Measurements from ENCODE around the gene KCNIP1. TPM values are rescaled to one million over a fixed set of nuclear protein-coding genes. Genes with fewer than 3 reads are reported as not detected.

The KCNIP1 gene
- total and polyA plus RNA-seq, 2 of the 13 experiments (the other 11 are each of a cell fraction or from before 2014, with no cell fraction given): not detected

DNA sequence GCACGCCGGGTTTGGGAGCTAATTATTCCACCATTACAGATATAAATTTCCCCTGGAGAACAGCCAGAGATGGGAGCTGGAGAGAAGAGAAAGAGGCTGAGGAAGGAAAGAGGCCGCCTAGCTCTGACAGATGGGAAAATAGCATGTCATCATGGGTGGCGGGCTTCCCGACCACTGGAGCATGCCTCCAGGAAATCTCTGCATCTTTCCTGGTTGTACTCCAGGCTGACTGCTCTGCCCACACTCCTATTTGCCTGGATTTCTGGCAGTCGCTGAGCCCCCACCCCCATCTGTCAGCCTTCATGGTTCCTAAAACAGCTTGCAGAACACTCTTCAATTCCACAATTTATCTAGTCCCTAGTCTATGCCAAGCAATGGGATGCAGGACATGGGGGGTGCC is 265.4 kb downstream of the KCNIP1 start (continued):
- TF ChIP-seq, protein P1, sequence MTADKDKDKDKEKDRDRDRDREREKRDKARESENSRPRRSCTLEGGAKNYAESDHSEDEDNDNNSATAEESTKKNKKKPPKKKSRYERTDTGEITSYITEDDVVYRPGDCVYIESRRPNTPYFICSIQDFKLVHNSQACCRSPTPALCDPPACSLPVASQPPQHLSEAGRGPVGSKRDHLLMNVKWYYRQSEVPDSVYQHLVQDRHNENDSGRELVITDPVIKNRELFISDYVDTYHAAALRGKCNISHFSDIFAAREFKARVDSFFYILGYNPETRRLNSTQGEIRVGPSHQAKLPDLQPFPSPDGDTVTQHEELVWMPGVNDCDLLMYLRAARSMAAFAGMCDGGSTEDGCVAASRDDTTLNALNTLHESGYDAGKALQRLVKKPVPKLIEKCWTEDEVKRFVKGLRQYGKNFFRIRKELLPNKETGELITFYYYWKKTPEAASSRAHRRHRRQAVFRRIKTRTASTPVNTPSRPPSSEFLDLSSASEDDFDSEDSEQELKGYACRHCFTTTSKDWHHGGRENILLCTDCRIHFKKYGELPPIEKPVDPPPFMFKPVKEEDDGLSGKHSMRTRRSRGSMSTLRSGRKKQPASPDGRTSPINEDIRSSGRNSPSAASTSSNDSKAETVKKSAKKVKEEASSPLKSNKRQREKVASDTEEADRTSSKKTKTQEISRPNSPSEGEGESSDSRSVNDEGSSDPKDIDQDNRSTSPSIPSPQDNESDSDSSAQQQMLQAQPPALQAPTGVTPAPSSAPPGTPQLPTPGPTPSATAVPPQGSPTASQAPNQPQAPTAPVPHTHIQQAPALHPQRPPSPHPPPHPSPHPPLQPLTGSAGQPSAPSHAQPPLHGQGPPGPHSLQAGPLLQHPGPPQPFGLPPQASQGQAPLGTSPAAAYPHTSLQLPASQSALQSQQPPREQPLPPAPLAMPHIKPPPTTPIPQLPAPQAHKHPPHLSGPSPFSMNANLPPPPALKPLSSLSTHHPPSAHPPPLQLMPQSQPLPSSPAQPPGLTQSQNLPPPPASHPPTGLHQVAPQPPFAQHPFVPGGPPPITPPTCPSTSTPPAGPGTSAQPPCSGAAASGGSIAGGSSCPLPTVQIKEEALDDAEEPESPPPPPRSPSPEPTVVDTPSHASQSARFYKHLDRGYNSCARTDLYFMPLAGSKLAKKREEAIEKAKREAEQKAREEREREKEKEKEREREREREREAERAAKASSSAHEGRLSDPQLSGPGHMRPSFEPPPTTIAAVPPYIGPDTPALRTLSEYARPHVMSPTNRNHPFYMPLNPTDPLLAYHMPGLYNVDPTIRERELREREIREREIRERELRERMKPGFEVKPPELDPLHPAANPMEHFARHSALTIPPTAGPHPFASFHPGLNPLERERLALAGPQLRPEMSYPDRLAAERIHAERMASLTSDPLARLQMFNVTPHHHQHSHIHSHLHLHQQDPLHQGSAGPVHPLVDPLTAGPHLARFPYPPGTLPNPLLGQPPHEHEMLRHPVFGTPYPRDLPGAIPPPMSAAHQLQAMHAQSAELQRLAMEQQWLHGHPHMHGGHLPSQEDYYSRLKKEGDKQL (CRISPR knock-in tag; IDR thresholded peaks at IDR 0.05; ENCODE audit: low read depth): no peak
- TF ChIP-seq ZNF576 (CRISPR knock-in tag; IDR thresholded peaks at IDR 0.05): no peak
- TF ChIP-seq SMAD1 (CRISPR knock-in tag; IDR thresholded peaks at IDR 0.05; ENCODE audit: borderline replicate concordance, low read depth): no peak
- TF ChIP-seq ZNF34 (CRISPR knock-in tag; IDR thresholded peaks at IDR 0.05; ENCODE audit: borderline replicate concordance): no peak
- no peak for TF ChIP-seq JUNB (CRISPR knock-in tag; IDR thresholded peaks at IDR 0.05; ENCODE audit: borderline replicate concordance)
- TF ChIP-seq TARDBP (CRISPR knock-in tag; IDR thresholded peaks at IDR 0.05): no peak
- no peak for TF ChIP-seq ONECUT2 (CRISPR knock-in tag; IDR thresholded peaks at IDR 0.05)

DNA sequence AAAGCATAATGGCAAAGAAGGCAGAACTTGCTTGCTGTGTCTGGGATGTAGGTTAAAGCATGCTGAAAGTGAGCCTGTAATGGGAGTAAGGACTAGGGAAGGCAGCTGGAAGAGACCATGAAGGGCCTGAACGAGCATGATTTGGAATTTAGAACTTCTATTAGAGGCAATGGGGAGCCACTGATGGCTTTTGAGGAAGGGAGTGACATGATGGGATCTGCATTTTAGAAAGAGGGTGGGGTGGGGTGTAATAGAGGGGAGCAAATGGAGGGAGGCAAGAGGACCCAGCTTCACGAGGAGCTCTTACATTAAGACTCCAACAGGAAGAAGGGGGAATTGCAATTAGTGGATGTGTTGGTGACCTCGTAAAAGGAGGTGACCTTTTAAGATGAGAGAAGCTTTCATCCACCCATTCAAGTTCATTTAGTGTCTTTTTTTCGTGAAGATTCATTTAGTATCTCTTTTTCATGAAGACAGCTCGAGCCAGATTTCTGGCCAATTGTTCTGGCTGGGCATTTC is 266.1 kb downstream of the KCNIP1 start:
- ChIA-PET CTCF (ENCODE audit: low intra/inter-chr PET ratio, low total read pairs) (no interaction called here), POLR2A (no interaction called here)
- peaks cover 1 to 5% of the 10 kb centered on the region in 2 experiments; a peak in 1 of 5 replicates for H3K27me3 ChIP-seq (ENCODE audit: control insufficient read depth in 1 of 2, insufficient read depth in 2 of 2, low read length in 2 of 2)
- TF ChIP-seq, protein P2, sequence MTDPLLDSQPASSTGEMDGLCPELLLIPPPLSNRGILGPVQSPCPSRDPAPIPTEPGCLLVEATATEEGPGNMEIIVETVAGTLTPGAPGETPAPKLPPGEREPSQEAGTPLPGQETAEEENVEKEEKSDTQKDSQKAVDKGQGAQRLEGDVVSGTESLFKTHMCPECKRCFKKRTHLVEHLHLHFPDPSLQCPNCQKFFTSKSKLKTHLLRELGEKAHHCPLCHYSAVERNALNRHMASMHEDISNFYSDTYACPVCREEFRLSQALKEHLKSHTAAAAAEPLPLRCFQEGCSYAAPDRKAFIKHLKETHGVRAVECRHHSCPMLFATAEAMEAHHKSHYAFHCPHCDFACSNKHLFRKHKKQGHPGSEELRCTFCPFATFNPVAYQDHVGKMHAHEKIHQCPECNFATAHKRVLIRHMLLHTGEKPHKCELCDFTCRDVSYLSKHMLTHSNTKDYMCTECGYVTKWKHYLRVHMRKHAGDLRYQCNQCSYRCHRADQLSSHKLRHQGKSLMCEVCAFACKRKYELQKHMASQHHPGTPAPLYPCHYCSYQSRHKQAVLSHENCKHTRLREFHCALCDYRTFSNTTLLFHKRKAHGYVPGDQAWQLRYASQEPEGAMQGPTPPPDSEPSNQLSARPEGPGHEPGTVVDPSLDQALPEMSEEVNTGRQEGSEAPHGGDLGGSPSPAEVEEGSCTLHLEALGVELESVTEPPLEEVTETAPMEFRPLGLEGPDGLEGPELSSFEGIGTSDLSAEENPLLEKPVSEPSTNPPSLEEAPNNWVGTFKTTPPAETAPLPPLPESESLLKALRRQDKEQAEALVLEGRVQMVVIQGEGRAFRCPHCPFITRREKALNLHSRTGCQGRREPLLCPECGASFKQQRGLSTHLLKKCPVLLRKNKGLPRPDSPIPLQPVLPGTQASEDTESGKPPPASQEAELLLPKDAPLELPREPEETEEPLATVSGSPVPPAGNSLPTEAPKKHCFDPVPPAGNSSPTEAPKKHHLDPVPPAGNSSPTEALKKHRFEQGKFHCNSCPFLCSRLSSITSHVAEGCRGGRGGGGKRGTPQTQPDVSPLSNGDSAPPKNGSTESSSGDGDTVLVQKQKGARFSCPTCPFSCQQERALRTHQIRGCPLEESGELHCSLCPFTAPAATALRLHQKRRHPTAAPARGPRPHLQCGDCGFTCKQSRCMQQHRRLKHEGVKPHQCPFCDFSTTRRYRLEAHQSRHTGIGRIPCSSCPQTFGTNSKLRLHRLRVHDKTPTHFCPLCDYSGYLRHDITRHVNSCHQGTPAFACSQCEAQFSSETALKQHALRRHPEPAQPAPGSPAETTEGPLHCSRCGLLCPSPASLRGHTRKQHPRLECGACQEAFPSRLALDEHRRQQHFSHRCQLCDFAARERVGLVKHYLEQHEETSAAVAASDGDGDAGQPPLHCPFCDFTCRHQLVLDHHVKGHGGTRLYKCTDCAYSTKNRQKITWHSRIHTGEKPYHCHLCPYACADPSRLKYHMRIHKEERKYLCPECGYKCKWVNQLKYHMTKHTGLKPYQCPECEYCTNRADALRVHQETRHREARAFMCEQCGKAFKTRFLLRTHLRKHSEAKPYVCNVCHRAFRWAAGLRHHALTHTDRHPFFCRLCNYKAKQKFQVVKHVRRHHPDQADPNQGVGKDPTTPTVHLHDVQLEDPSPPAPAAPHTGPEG (CRISPR knock-in tag; IDR thresholded peaks at IDR 0.05): no peak
- TF ChIP-seq ZNF777 (CRISPR knock-in tag; IDR thresholded peaks at IDR 0.05) (no peak), ZKSCAN1 (IDR thresholded peaks at IDR 0.05; ENCODE audit: low read length) (no peak), ZNF256 (CRISPR knock-in tag; conservative IDR thresholded peaks at IDR 0.05) (no peak)

More for the DNA sequence above, 266.1 kb downstream of the KCNIP1 start:
- H4K20me1 ChIP-seq (ENCODE audit: insufficient read depth, low read length): no peaks in the 10 kb centered on the region
- no peak for FAIRE-seq
- in situ Hi-C loops (cut with HindIII; ENCODE audit: extremely low pct_ligation_motif_present, low pct_unique_long_range_greater_than_20kb) (no loop called here), intact Hi-C loops (cut with micrococcal nuclease; ENCODE audit: unreplicated experiment) (loop anchor here (5.0 kb wide), 1 partner anchor 212 kb away; no protein-coding TSS in a partner anchor)
- no peak overlapping the region for H3K4me2 ChIP-seq (ENCODE audit: low read depth, low read length)
- H3K4me1 ChIP-seq (ENCODE audit: insufficient read depth, low read length): no peaks in the 10 kb centered on the region
- H3K79me2 ChIP-seq (ENCODE audit: insufficient read depth, low read length): no peaks in the 10 kb centered on the region
- no TSS peak for BruUV-seq (replicated peaks)
- no peak overlapping the region for H3K27ac ChIP-seq (ENCODE audit: extremely low read length, insufficient read depth, low read length)
- no peak overlapping the region for H3K9ac ChIP-seq (ENCODE audit: insufficient read depth, low read depth, low read length)
- no peaks in the 10 kb centered on the region for H3K9me3 ChIP-seq (ENCODE audit: low read length)
- no peak overlapping the region for H2AFZ ChIP-seq (ENCODE audit: low read length)
- ATAC-seq: no peak
- H3K4me3 ChIP-seq (replicated peaks in 1 of 3; ENCODE audit: insufficient read depth in 1 of 3, low read depth in 2 of 3, low read length in 3 of 3): no peak overlapping the region
- H3K36me3 ChIP-seq (replicated peaks in 1 of 2; ENCODE audit: control insufficient read depth in 1 of 2, insufficient read depth in 2 of 2, low read length in 2 of 2): no peaks in the 10 kb centered on the region
- DNase-seq (ENCODE audit: low spot score): no peak
- WGBS (ENCODE audit: low lambda C conversion rate): 2% methylated on average over 5 of the region's 5 CpGs

All from HepG2 (cell line).